ENCODE data around the gene NBL1. TPM values are rescaled to one million over a fixed set of nuclear protein-coding genes. Genes with fewer than 3 reads are reported as not detected.

NBL1 gene
- total and polyA plus RNA-seq, 9 of the 15 experiments (the other 6 are each of a cell fraction or from before 2014, with no cell fraction given) = 0.10 to 3.7 (median 1.8) TPM; not detected in 1

GRCh38 chr1:19682901-19683300 lies 38.8 kb downstream of the NBL1 start:
- no peaks in the 10 kb centered on the region for H3K79me2 ChIP-seq (ENCODE audit: control insufficient read depth, insufficient read depth, low read length)

More at GRCh38 chr1:19682901-19683300, 38.8 kb downstream of the NBL1 start:
- Histone ChIP-seq H3K9me3 (replicated peaks; ENCODE audit: control insufficient read depth, insufficient read depth, low read depth, low read length) (no peaks in the 10 kb centered on the region), H3K27me3 (ENCODE audit: control insufficient read depth in 2 of 2, insufficient read depth in 2 of 2, low read length in 2 of 2) (peaks cover 24 to 47% of the 10 kb centered on the region in 2 experiments), H3K9me1 (ENCODE audit: control insufficient read depth, insufficient read depth, low read length) (no peaks in the 10 kb centered on the region), H3K4me3 (no peak overlapping the region), H3K4me1 (replicated peaks in 1 of 2; ENCODE audit: control insufficient read depth in 2 of 2, insufficient read depth in 2 of 2, low read length in 2 of 2) (peaks cover 0 to 9% of the 10 kb centered on the region in 2 experiments; a peak in 1 of 5 replicates), H3K9ac (ENCODE audit: insufficient read depth in 1 of 2, low read depth in 2 of 2, low read length in 2 of 2) (no peak overlapping the region; a peak in 1 of 4 replicates), H2AFZ (ENCODE audit: low read depth, low read length) (no peak overlapping the region), H3K4me2 (ENCODE audit: insufficient read depth, low read length) (no peak overlapping the region), H4K20me1 (replicated peaks; ENCODE audit: control insufficient read depth, insufficient read depth, low read length) (peaks cover 22% of the 10 kb centered on the region; the same call in 1 of the 2 replicates), H3K27ac (ENCODE audit: extremely low read depth, low read depth, low read length) (no peak overlapping the region), H3K36me3 (ENCODE audit: control insufficient read depth, insufficient read depth, low read length) (no peaks in the 10 kb centered on the region)
- no peak for FAIRE-seq
- intact Hi-C loops (cut with micrococcal nuclease) = no loop called here
- 2% methylated on average over 7 of the region's 7 CpGs for WGBS (ENCODE audit: insufficient coverage, low coverage, missing lambda C conversion rate)
- ATAC-seq = no peak
- no peak for TF ChIP-seq BCL6 (CRISPR knock-in tag; IDR thresholded peaks at IDR 0.05)
- TF ChIP-seq SAP30 (IDR thresholded peaks at IDR 0.05; ENCODE audit: borderline replicate concordance, insufficient read depth, low read depth, low read length, poor library complexity, severe bottlenecking) = no peak
- no peak for TF ChIP-seq ZNF586 (CRISPR knock-in tag; conservative IDR thresholded peaks at IDR 0.05)
- TF ChIP-seq, protein P1, sequence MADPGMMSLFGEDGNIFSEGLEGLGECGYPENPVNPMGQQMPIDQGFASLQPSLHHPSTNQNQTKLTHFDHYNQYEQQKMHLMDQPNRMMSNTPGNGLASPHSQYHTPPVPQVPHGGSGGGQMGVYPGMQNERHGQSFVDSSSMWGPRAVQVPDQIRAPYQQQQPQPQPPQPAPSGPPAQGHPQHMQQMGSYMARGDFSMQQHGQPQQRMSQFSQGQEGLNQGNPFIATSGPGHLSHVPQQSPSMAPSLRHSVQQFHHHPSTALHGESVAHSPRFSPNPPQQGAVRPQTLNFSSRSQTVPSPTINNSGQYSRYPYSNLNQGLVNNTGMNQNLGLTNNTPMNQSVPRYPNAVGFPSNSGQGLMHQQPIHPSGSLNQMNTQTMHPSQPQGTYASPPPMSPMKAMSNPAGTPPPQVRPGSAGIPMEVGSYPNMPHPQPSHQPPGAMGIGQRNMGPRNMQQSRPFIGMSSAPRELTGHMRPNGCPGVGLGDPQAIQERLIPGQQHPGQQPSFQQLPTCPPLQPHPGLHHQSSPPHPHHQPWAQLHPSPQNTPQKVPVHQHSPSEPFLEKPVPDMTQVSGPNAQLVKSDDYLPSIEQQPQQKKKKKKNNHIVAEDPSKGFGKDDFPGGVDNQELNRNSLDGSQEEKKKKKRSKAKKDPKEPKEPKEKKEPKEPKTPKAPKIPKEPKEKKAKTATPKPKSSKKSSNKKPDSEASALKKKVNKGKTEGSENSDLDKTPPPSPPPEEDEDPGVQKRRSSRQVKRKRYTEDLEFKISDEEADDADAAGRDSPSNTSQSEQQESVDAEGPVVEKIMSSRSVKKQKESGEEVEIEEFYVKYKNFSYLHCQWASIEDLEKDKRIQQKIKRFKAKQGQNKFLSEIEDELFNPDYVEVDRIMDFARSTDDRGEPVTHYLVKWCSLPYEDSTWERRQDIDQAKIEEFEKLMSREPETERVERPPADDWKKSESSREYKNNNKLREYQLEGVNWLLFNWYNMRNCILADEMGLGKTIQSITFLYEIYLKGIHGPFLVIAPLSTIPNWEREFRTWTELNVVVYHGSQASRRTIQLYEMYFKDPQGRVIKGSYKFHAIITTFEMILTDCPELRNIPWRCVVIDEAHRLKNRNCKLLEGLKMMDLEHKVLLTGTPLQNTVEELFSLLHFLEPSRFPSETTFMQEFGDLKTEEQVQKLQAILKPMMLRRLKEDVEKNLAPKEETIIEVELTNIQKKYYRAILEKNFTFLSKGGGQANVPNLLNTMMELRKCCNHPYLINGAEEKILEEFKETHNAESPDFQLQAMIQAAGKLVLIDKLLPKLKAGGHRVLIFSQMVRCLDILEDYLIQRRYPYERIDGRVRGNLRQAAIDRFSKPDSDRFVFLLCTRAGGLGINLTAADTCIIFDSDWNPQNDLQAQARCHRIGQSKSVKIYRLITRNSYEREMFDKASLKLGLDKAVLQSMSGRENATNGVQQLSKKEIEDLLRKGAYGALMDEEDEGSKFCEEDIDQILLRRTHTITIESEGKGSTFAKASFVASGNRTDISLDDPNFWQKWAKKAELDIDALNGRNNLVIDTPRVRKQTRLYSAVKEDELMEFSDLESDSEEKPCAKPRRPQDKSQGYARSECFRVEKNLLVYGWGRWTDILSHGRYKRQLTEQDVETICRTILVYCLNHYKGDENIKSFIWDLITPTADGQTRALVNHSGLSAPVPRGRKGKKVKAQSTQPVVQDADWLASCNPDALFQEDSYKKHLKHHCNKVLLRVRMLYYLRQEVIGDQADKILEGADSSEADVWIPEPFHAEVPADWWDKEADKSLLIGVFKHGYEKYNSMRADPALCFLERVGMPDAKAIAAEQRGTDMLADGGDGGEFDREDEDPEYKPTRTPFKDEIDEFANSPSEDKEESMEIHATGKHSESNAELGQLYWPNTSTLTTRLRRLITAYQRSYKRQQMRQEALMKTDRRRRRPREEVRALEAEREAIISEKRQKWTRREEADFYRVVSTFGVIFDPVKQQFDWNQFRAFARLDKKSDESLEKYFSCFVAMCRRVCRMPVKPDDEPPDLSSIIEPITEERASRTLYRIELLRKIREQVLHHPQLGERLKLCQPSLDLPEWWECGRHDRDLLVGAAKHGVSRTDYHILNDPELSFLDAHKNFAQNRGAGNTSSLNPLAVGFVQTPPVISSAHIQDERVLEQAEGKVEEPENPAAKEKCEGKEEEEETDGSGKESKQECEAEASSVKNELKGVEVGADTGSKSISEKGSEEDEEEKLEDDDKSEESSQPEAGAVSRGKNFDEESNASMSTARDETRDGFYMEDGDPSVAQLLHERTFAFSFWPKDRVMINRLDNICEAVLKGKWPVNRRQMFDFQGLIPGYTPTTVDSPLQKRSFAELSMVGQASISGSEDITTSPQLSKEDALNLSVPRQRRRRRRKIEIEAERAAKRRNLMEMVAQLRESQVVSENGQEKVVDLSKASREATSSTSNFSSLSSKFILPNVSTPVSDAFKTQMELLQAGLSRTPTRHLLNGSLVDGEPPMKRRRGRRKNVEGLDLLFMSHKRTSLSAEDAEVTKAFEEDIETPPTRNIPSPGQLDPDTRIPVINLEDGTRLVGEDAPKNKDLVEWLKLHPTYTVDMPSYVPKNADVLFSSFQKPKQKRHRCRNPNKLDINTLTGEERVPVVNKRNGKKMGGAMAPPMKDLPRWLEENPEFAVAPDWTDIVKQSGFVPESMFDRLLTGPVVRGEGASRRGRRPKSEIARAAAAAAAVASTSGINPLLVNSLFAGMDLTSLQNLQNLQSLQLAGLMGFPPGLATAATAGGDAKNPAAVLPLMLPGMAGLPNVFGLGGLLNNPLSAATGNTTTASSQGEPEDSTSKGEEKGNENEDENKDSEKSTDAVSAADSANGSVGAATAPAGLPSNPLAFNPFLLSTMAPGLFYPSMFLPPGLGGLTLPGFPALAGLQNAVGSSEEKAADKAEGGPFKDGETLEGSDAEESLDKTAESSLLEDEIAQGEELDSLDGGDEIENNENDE (IDR thresholded peaks at IDR 0.05; ENCODE audit: low read depth, low read length) = no peak
- TF ChIP-seq RFX7 (CRISPR knock-in tag; IDR thresholded peaks at IDR 0.05) = no peak
- no peak for TF ChIP-seq SMAD3 (CRISPR knock-in tag; conservative IDR thresholded peaks at IDR 0.05)
- TF ChIP-seq, protein P2, sequence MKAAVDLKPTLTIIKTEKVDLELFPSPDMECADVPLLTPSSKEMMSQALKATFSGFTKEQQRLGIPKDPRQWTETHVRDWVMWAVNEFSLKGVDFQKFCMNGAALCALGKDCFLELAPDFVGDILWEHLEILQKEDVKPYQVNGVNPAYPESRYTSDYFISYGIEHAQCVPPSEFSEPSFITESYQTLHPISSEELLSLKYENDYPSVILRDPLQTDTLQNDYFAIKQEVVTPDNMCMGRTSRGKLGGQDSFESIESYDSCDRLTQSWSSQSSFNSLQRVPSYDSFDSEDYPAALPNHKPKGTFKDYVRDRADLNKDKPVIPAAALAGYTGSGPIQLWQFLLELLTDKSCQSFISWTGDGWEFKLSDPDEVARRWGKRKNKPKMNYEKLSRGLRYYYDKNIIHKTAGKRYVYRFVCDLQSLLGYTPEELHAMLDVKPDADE (conservative IDR thresholded peaks at IDR 0.05; ENCODE audit: control insufficient read depth, low read depth, low read length) = no peak
- CTCF ChIA-PET (ENCODE audit: low intra/inter-chr PET ratio) = no interaction called here
- no peak for DNase-seq (ENCODE audit: extremely low read depth in 1 of 4, low spot score in 3 of 4)
- in situ Hi-C loops (cut with MboI) = no loop called here
- POLR2A ChIA-PET = no interaction called here
- BruUV-seq (replicated peaks) = no TSS peak
